Lung microvascular endothelial cell (primary cell): ENCODE data around the gene SYTL5. TPM values are rescaled to one million over a fixed set of nuclear protein-coding genes. Genes with fewer than 3 reads are reported as not detected.
A peak's percentile ranks its signal among the peaks of the same experiment; 100 is the strongest.

Source experiments
- DNase-seq, 2 donors: peaks; one replicate each; pipeline versions ENCODE4 v3.0.0 to v3.0.0-alpha.2; 2010; ENCODE audit warnings: low read depth in 2 of 2
- total RNA-seq: library from RNA; depleted of rRNA; stranded (reverse); fragments of >200 nt; gene quantifications from 2 replicates; pipeline ENCODE4 v1.2.1, GENCODE V29; 2014

The SYTL5 gene
- total RNA-seq, 1 donor from 2014 or later: not detected

GRCh38 chrX:38138157-38138891 is 132.0 kb downstream of the SYTL5 start:
- DNase-seq: no peak

DNA sequence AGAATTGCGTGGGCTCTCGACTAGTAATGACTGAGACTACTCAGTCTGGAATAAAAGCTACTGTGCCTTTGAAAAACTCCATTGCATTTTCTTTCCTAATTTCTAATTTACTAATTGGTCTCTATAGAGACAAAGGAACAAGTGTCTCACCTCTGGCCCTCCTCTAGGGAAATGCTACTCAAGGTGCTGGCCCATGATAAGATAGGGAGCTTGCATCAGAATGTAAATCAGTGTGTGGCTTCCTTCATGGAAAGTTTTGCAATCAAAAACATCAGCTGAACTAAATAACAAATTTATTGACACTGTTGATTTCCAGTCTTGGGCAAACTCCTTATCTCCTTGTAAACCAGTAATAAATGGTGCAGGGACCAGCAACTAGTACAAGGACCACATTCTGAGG is 132.5 kb downstream of the SYTL5 start:
- DNase-seq: no peak

GRCh38 chrX:38142610-38143009 is 136.3 kb downstream of the SYTL5 start:
- no peak for DNase-seq

- no peak for DNase-seq
Measured at GRCh38 chrX:38149016-38149415, 142.7 kb downstream of the SYTL5 start.

DNA sequence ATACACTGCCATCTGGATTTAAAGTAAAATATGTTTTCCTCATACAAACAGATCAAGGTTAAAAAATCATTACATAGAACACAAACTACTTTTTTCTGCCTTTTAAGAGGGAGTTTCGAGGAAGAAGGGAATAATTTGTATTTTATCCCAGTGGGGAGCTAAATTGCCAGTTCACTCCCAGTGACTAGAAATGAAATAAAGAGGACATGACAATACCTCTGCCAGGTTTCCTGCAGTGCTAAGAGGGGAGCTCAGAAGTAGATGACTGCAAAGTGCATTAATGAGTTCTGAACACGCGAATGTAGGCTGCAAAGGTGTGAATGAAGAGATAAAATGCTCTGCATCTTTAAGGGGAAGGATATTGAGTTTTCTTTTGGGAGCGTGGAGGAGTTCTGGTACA is 144.6 kb downstream of the SYTL5 start:
- no peak for DNase-seq

GRCh38 chrX:38151441-38151840 is 145.1 kb downstream of the SYTL5 start:
- DNase-seq: no peak

- DNase-seq: no peak
Measured at GRCh38 chrX:38154340-38154739, 148.0 kb downstream of the SYTL5 start.

DNA sequence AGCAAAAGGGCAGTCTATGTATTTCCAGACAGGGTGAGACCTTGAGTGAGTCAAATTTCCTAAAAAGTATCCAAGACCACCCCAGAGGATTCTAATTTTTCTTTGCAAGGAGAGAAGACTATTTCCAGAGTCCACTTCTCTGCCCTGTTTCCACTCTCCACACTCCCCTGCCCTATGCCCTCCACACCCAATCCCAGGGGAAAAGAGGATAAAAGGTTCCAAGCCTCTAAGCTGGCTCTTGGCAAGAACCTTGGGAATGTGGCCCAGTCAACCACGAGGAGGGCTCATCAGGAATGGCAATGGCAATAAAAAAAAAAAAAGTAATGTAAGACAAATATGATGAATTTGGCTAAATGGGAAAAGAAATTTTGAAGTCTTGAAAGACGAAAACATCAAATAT is 148.5 kb downstream of the SYTL5 start:
- no peak for DNase-seq

GRCh38 chrX:38156838-38157237 is 150.5 kb downstream of the SYTL5 start:
- peak in 1 of 2 donors; percentile 8 for DNase-seq

DNA sequence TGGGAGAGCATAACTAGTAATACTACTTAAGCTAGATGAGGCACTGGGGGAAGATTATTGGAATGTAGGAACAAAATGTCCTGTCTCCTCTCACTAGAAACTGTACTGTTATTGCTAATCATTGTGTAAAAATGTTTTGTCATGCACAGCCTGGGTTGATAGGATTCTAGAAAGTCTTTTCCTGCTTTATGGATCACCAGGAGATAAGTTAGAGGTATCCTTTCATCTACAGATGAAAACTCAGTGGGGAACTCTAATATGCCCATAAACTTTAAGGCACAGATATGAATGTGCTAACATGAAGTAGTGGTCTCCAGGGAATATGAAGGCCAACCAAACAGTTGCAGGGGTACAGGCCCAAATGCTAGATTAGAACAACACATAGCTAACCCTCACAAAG is 156.8 kb downstream of the SYTL5 start:
- no peak for DNase-seq

DNA sequence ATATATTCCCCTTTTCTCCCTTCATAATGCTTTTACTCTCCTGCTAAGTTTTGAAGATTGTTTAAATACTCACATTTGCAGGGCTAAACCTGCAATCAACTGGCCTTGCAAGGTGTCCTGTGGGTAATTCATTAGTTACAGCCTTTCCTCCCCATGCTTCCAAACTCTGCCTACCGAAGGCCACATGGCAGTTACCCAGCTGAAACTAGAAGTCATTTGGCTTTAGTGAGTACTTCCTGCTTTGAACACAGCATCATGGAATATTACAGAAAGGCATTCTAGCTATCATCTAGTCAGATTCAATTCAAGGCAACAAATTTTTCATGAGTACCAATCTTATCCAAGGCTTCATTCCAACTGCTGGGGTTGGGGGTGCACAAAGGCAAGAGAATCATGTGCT is 158.7 kb downstream of the SYTL5 start:
- DNase-seq: peak in 1 of 2 donors; percentile 38

DNA sequence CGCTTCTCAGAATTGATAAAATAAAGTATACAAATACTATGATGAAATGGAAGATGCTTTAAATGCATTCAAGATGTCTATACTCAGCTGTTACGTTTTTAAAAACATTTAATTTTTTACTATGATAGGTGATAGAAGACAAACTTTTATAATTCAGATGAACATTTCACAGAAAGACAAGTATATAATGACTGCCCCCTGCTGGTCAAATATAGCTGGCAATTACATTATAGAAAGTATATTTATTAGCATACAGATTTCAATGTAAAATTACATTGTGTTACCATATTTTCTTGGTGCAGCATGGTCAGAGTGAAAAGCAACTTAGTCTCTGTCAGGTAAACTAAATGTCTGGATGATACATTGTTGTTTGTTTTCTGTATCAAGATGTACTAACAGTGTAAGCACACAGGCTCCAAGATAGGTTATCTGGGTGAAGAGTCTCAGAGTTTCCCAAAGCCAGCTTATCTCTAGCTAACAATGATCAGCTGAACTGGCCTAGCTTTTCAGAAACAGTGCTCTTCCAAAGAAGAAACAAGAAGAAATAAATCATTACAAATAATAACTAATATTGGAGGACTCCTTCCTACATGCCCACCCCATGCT is 160.2 kb downstream of the SYTL5 start:
- peak; percentile 31 to 57 for DNase-seq

- DNase-seq: no peak
Measured at GRCh38 chrX:38170556-38170955, 164.2 kb downstream of the SYTL5 start.

GRCh38 chrX:38172596-38172995 is 166.2 kb downstream of the SYTL5 start:
- DNase-seq: no peak

- peak; percentile 28 to 55 for DNase-seq
Measured at GRCh38 chrX:38175139-38175538, 168.8 kb downstream of the SYTL5 start.

- DNase-seq: no peak
Measured at GRCh38 chrX:38178396-38178795, 172.0 kb downstream of the SYTL5 start.

Other genes with a start within 250 kb of the SYTL5 start
- gene CYBB, start 226.5 kb upstream of the SYTL5 start, total RNA-seq: not detected in 2 replicates
- gene DYNLT3, start 159.0 kb upstream of the SYTL5 start, total RNA-seq: 22.9 and 30.6 TPM in 2 replicates
- 99.4 and 108 TPM in 2 replicates for gene SRPX, start 214.3 kb downstream of the SYTL5 start, total RNA-seq